Measurements from ENCODE around the gene FBN3.
A peak's percentile ranks its signal among the peaks of the same experiment; 100 is the strongest.

The FBN3 gene

GRCh38 chr19:8149261-8150094, at the start of gene FBN3:
FBN3 (minus strand) TSS chr19:8149592; CDS start chr19:8147480, 2,112 bp downstream.
- no peaks in the 10 kb centered on the region for H3K36me3 ChIP-seq (ENCODE audit: control insufficient read depth in 1 of 2, insufficient read depth in 2 of 2, low read length in 2 of 2)
- peaks cover 3 to 8% of the 10 kb centered on the region in 2 donors for H3K4me1 ChIP-seq (ENCODE audit: control insufficient read depth in 1 of 2, insufficient read depth in 2 of 2, low read length in 2 of 2)
- H3K27me3 ChIP-seq (ENCODE audit: control insufficient read depth in 1 of 2, insufficient read depth in 2 of 2, low read length in 2 of 2), result peaks cover 22 to 34% of the 10 kb centered on the region in 2 donors
- peak within 1 kb of the TSS in 1 of 2 donors; percentile 15 for H3K4me3 ChIP-seq (ENCODE audit: low read depth in 1 of 2, low read length in 2 of 2)
- H3K9me3 ChIP-seq (ENCODE audit: control insufficient read depth in 1 of 2, low read length in 2 of 2), result no peaks in the 10 kb centered on the region
- H3K9ac ChIP-seq (ENCODE audit: low read depth in 1 of 2, low read length in 2 of 2), result no peak within 1 kb of the TSS
- H3K27ac ChIP-seq (ENCODE audit: low read depth, low read length), result no peak within 1 kb of the TSS

- Histone ChIP-seq H3K9ac (ENCODE audit: low read depth in 1 of 2, low read length in 2 of 2) (no peak overlapping the region), H3K4me3 (ENCODE audit: low read depth in 1 of 2, low read length in 2 of 2) (no peak overlapping the region), H3K36me3 (ENCODE audit: control insufficient read depth in 1 of 2, insufficient read depth in 2 of 2, low read length in 2 of 2) (no peaks in the 10 kb centered on the region), H3K9me3 (ENCODE audit: control insufficient read depth in 1 of 2, low read length in 2 of 2) (no peaks in the 10 kb centered on the region), H3K27me3 (ENCODE audit: control insufficient read depth in 1 of 2, insufficient read depth in 2 of 2, low read length in 2 of 2) (no peaks in the 10 kb centered on the region), H3K27ac (ENCODE audit: low read depth, low read length) (no peak overlapping the region), H3K4me1 (ENCODE audit: control insufficient read depth in 1 of 2, insufficient read depth in 2 of 2, low read length in 2 of 2) (peaks cover 0 to 11% of the 10 kb centered on the region in 2 donors)
These were observed 47.0 kb upstream of the FBN3 start for GRCh38 chr19:8196271-8196927.

GRCh38 chr19:8194528-8195267, 45.3 kb upstream of the FBN3 start:
- no peaks in the 10 kb centered on the region for H3K27me3 ChIP-seq (ENCODE audit: control insufficient read depth in 1 of 2, insufficient read depth in 2 of 2, low read length in 2 of 2)
- H3K4me1 ChIP-seq (ENCODE audit: control insufficient read depth in 1 of 2, insufficient read depth in 2 of 2, low read length in 2 of 2), result peaks cover 0 to 11% of the 10 kb centered on the region in 2 donors
- H3K36me3 ChIP-seq (ENCODE audit: control insufficient read depth in 1 of 2, insufficient read depth in 2 of 2, low read length in 2 of 2), result no peaks in the 10 kb centered on the region
- peak overlapping the region in 1 of 2 donors; percentile 15 for H3K9ac ChIP-seq (ENCODE audit: low read depth in 1 of 2, low read length in 2 of 2)
- H3K27ac ChIP-seq (ENCODE audit: low read depth, low read length), result peak overlapping the region; percentile 5
- H3K9me3 ChIP-seq (ENCODE audit: control insufficient read depth in 1 of 2, low read length in 2 of 2), result no peaks in the 10 kb centered on the region
- no peak overlapping the region for H3K4me3 ChIP-seq (ENCODE audit: low read depth in 1 of 2, low read length in 2 of 2)

DNA sequence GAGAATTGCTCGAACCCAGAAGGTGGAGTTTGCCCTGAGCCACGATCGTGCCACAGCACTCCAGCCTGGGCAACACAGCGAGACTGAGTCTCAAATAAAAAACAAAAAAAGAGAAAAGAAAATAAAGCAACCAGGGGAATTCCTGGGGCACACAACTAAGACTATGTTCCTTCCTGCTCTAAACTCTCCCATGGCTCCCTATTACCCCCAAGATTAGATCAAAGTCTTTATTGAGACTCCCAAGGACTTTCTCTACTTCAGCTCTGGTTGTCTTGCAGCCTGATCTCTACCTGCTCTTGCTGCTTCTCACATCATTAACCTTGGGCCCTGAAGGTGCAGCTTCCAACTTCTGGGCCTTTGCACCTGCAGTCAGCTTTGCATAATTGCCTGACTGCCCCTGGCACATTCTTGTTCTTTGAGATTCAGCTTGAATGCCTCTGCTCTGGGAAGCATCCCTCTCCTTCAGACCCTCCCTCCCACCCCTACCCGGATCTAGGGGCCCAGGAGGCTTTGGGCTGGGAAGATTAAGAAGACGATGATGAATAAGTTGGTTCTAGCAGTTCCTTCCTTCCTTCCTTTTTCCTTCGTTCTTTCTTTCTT, 42.9 kb upstream of the FBN3 start:
- no peak overlapping the region for H3K27ac ChIP-seq (ENCODE audit: low read depth, low read length)
- H3K4me1 ChIP-seq (ENCODE audit: control insufficient read depth in 1 of 2, insufficient read depth in 2 of 2, low read length in 2 of 2), result peaks cover 0 to 11% of the 10 kb centered on the region in 2 donors
- no peaks in the 10 kb centered on the region for H3K9me3 ChIP-seq (ENCODE audit: control insufficient read depth in 1 of 2, low read length in 2 of 2)
- no peaks in the 10 kb centered on the region for H3K36me3 ChIP-seq (ENCODE audit: control insufficient read depth in 1 of 2, insufficient read depth in 2 of 2, low read length in 2 of 2)
- H3K27me3 ChIP-seq (ENCODE audit: control insufficient read depth in 1 of 2, insufficient read depth in 2 of 2, low read length in 2 of 2), result no peaks in the 10 kb centered on the region
- H3K9ac ChIP-seq (ENCODE audit: low read depth in 1 of 2, low read length in 2 of 2), result no peak overlapping the region
- no peak overlapping the region for H3K4me3 ChIP-seq (ENCODE audit: low read depth in 1 of 2, low read length in 2 of 2)

DNA sequence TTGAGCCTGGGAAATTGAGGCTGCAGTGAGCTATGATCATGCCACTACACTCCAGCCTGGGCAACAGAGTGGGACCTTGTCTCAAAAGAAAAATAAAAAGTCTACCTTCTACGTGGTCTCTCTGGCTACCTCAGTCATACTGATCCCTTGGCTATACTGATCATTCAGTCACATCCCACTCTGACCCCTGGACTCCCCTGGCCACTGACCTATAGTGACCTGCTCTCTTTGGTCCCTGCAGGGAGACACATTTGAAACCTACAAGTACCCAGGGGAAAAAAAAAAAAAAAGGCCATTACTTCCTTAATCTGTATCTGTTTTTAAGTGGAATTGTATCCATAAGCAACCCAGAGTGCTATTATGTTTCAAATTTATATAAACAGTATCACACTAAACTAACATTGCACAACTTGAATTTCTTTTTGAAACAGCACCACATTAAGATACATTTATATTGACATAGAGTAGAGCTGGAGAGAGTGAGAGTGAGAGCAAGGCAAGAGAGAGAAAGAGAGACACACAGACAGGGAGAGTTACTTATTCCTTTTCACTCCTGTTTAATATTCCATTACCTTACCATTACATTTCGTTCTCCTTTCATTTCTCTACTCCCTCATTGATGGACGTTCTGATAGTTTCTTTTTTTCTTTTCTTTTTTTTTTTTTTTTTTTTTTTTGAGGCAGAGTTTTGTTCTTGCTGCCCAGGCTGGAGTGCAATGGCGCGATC, 36.1 kb upstream of the FBN3 start:
- H3K4me1 ChIP-seq (ENCODE audit: control insufficient read depth in 1 of 2, insufficient read depth in 2 of 2, low read length in 2 of 2), result no peaks in the 10 kb centered on the region
- no peaks in the 10 kb centered on the region for H3K9me3 ChIP-seq (ENCODE audit: control insufficient read depth in 1 of 2, low read length in 2 of 2)
- no peak overlapping the region for H3K9ac ChIP-seq (ENCODE audit: low read depth in 1 of 2, low read length in 2 of 2)
- no peak overlapping the region for H3K4me3 ChIP-seq (ENCODE audit: low read depth in 1 of 2, low read length in 2 of 2)
- H3K27me3 ChIP-seq (ENCODE audit: control insufficient read depth in 1 of 2, insufficient read depth in 2 of 2, low read length in 2 of 2), result no peaks in the 10 kb centered on the region
- no peak overlapping the region for H3K27ac ChIP-seq (ENCODE audit: low read depth, low read length)
- H3K36me3 ChIP-seq (ENCODE audit: control insufficient read depth in 1 of 2, insufficient read depth in 2 of 2, low read length in 2 of 2), result no peaks in the 10 kb centered on the region

- Histone ChIP-seq H3K27me3 (ENCODE audit: control insufficient read depth in 1 of 2, insufficient read depth in 2 of 2, low read length in 2 of 2) (no peaks in the 10 kb centered on the region), H3K9me3 (ENCODE audit: control insufficient read depth in 1 of 2, low read length in 2 of 2) (no peaks in the 10 kb centered on the region), H3K9ac (ENCODE audit: low read depth in 1 of 2, low read length in 2 of 2) (no peak overlapping the region), H3K4me3 (ENCODE audit: low read depth in 1 of 2, low read length in 2 of 2) (no peak overlapping the region), H3K4me1 (ENCODE audit: control insufficient read depth in 1 of 2, insufficient read depth in 2 of 2, low read length in 2 of 2) (no peaks in the 10 kb centered on the region), H3K36me3 (ENCODE audit: control insufficient read depth in 1 of 2, insufficient read depth in 2 of 2, low read length in 2 of 2) (no peaks in the 10 kb centered on the region), H3K27ac (ENCODE audit: low read depth, low read length) (no peak overlapping the region)
These were observed 34.9 kb upstream of the FBN3 start for GRCh38 chr19:8184274-8184673.

GRCh38 chr19:8180018-8180417, 30.6 kb upstream of the FBN3 start:
- Histone ChIP-seq H3K9ac (ENCODE audit: low read depth in 1 of 2, low read length in 2 of 2) (no peak overlapping the region), H3K36me3 (ENCODE audit: control insufficient read depth in 1 of 2, insufficient read depth in 2 of 2, low read length in 2 of 2) (no peaks in the 10 kb centered on the region), H3K27ac (ENCODE audit: low read depth, low read length) (no peak overlapping the region), H3K4me3 (ENCODE audit: low read depth in 1 of 2, low read length in 2 of 2) (no peak overlapping the region), H3K9me3 (ENCODE audit: control insufficient read depth in 1 of 2, low read length in 2 of 2) (no peaks in the 10 kb centered on the region), H3K4me1 (ENCODE audit: control insufficient read depth in 1 of 2, insufficient read depth in 2 of 2, low read length in 2 of 2) (no peaks in the 10 kb centered on the region), H3K27me3 (ENCODE audit: control insufficient read depth in 1 of 2, insufficient read depth in 2 of 2, low read length in 2 of 2) (no peaks in the 10 kb centered on the region)

DNA sequence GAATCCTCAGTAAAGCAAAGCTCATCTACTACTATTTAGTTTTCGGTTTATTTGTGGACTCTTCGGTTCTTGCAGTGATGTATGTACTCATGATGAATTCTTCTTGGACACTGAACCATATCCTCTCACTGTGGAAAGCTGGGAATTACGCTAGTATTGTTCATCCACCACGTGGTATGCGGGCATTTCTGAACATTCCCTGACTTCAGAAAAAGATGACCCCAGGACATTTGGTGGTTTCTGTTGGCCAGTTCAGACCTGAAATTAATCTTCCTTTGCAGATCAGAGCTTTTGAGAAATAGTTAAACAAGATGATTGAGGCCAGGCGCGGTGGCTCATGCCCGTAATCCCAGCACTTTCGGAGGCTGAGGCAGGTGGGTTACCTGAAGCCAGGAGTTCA, 25.3 kb upstream of the FBN3 start:
- Histone ChIP-seq H3K9ac (ENCODE audit: low read depth in 1 of 2, low read length in 2 of 2) (no peak overlapping the region), H3K4me1 (ENCODE audit: control insufficient read depth in 1 of 2, insufficient read depth in 2 of 2, low read length in 2 of 2) (no peaks in the 10 kb centered on the region), H3K27me3 (ENCODE audit: control insufficient read depth in 1 of 2, insufficient read depth in 2 of 2, low read length in 2 of 2) (no peaks in the 10 kb centered on the region), H3K36me3 (ENCODE audit: control insufficient read depth in 1 of 2, insufficient read depth in 2 of 2, low read length in 2 of 2) (no peaks in the 10 kb centered on the region), H3K9me3 (ENCODE audit: control insufficient read depth in 1 of 2, low read length in 2 of 2) (no peaks in the 10 kb centered on the region), H3K27ac (ENCODE audit: low read depth, low read length) (no peak overlapping the region), H3K4me3 (ENCODE audit: low read depth in 1 of 2, low read length in 2 of 2) (no peak overlapping the region)

DNA sequence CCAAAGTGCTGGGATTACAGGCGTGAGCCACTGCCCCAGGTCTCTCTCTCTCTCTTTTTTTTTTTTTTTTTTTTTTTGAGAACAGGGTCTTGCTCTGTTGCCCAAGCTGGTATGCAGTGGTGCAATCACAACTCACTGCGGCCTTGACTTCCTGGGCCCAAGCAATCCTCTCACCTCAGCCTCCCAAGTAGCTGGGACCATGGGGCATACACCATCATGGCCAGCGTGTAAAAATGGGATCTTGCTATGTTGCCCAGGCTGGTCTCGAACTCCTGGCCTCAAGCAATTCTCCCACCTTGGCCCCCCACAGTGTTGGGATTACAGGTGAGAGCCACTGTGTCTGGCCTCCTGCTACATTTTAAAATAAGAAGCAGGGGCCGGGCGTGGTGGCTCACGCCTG, 19.1 kb upstream of the FBN3 start:
- Histone ChIP-seq H3K36me3 (ENCODE audit: control insufficient read depth in 1 of 2, insufficient read depth in 2 of 2, low read length in 2 of 2) (no peaks in the 10 kb centered on the region), H3K4me1 (ENCODE audit: control insufficient read depth in 1 of 2, insufficient read depth in 2 of 2, low read length in 2 of 2) (no peaks in the 10 kb centered on the region), H3K27me3 (ENCODE audit: control insufficient read depth in 1 of 2, insufficient read depth in 2 of 2, low read length in 2 of 2) (no peaks in the 10 kb centered on the region), H3K9me3 (ENCODE audit: control insufficient read depth in 1 of 2, low read length in 2 of 2) (no peaks in the 10 kb centered on the region), H3K9ac (ENCODE audit: low read depth in 1 of 2, low read length in 2 of 2) (no peak overlapping the region), H3K4me3 (ENCODE audit: low read depth in 1 of 2, low read length in 2 of 2) (no peak overlapping the region), H3K27ac (ENCODE audit: low read depth, low read length) (no peak overlapping the region)
